HG03378 (cell line): Measurements from ENCODE around the gene TNFAIP2.

Experiments used
- ATAC-seq: cut with Tn5 transposase; IDR thresholded peaks from one replicate; pipeline ENCODE4 v1.9.1; 2021; ENCODE audit warnings: mild to moderate bottlenecking, moderate library complexity; ENCODE audit not compliant: unreplicated experiment

The TNFAIP2 gene

DNA sequence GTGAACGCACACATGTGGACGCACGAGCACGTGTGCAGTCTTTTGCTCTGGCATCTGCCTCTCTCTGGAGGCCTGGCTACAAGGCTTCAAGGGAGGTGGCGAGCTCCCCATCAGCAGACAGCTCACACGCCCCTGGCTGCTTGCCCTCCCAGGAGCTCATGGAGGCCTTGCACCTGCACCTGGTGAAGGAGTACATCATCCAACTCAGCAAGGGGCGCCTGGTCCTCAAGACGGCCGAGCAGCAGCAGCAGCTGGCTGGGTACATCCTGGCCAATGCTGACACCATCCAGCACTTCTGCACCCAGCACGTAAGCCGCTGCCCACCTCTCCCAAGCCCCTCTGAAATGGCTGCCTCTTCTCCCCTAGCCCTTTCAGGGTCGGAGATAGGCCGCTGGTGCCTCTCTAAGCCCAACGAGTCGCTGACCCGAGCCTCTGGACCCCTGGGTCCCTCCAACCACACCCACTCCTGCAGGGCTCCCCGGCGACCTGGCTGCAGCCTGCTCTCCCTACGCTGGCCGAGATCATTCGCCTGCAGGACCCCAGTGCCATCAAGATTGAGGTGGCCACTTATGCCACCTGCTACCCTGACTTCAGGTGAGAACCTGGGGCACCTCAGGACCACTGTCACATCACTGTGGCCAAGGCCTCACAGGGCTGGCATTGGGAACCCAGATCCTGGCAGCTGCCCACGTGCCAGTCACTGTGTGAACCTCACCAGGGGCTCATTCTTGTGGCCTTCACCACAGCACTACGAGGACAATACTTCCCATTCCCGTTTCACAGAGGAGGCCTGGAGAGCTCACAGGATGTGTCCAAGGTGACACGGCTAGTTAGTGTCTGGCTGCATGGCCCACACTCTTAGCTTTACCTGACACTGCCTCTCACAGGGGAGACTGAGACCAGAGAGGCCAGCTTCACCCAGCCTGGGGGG is 10.2 kb downstream of the TNFAIP2 start:
- ATAC-seq = no peak

GRCh38 chr14:103134405-103134804 is 11.1 kb downstream of the TNFAIP2 start:
- ATAC-seq = no peak

GRCh38 chr14:103134919-103135318 is 11.7 kb downstream of the TNFAIP2 start:
- no peak for ATAC-seq

GRCh38 chr14:103135333-103136260 is 12.3 kb downstream of the TNFAIP2 start:
- no peak for ATAC-seq

DNA sequence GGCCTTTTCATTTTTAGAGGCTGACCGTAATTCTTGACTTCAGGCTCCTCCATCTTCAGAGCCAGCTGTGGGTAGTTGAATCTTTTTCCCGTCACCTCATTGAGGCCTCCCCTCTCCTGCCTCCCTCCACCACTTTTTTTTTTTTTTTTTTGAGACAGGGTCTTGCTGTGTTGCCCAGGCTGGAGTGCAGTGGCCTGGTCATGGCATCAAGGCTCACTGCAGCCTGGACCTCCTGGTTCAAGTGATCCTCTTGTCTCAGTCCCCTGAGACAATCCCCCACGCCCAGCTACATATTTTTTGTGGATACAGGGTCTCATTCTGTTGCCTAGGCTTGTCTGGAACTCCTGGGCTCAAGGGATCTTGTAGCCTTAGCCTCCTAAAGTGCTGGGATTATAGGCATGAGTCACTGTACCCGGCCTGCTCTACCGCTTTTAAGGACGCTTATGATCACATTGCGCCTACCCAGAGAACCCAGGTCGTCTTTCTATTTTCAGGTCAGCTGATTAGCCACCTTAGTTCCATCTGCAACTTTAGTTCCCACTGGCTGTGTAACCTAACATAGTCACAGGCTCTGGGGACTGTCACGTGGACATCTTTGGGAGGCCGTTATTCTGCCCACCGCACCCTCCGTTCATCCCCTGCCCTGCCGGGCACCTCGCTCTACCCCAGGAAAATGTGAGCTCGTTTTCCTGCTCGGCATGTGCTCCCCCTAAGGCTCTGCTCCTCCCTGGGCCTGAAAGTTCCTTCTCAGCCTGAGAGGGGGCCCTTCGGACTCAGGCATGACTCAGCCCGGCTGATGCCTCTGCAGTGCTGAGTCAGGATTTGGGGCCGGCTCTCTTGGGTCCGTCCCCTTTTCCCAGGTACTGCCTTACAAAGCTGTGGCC is 13.4 kb downstream of the TNFAIP2 start:
- ATAC-seq = no peak

- ATAC-seq = no peak
These were observed 14.5 kb downstream of the TNFAIP2 start for GRCh38 chr14:103137689-103138300.

GRCh38 chr14:103138301-103139131 is 15.3 kb downstream of the TNFAIP2 start:
- ATAC-seq = no peak

- no peak for ATAC-seq
These were observed 16.1 kb downstream of the TNFAIP2 start for GRCh38 chr14:103139132-103140025.

GRCh38 chr14:103140316-103141109 is 17.3 kb downstream of the TNFAIP2 start:
- ATAC-seq = peak; percentile 59

DNA sequence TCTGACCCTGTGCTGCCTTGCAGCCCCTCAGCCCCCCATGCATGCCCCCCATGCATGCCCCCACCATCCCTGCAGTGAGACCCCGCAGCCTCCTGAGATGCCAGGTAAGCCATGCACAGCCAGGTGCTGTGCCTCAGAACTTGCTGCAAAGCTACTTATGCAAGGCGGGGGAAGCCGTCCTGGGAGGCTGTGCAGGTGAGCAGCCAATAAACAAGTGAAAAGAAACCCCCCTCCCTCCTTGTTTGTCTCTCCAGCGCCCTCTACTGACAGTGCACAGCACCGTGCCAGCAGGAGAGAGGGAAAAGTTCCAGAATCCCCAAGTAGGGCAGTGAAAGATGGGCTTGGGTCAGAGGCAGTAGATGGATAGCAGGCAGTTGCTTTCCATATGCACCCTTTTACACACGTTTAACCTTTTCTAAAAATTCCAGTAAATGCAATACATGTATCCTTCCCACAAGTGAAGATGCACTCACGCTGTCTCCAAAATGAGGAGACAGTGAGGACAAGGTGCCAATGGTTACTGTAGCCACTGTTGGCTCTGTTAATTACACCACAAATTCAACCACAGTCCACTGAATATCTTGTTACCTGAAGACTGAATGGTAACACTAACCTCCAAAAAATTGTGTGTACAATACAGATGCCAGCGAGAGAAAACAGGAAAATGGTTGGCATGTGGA is 18.0 kb downstream of the TNFAIP2 start:
- peak; percentile 22 for ATAC-seq

GRCh38 chr14:103142026-103142425 is 18.8 kb downstream of the TNFAIP2 start:
- no peak for ATAC-seq

- no peak for ATAC-seq
These were observed 19.6 kb downstream of the TNFAIP2 start for GRCh38 chr14:103142721-103143302.

- no peak for ATAC-seq
These were observed 20.2 kb downstream of the TNFAIP2 start for GRCh38 chr14:103143506-103143905.

- ATAC-seq = no peak
These were observed 20.8 kb downstream of the TNFAIP2 start for GRCh38 chr14:103144085-103144484.

DNA sequence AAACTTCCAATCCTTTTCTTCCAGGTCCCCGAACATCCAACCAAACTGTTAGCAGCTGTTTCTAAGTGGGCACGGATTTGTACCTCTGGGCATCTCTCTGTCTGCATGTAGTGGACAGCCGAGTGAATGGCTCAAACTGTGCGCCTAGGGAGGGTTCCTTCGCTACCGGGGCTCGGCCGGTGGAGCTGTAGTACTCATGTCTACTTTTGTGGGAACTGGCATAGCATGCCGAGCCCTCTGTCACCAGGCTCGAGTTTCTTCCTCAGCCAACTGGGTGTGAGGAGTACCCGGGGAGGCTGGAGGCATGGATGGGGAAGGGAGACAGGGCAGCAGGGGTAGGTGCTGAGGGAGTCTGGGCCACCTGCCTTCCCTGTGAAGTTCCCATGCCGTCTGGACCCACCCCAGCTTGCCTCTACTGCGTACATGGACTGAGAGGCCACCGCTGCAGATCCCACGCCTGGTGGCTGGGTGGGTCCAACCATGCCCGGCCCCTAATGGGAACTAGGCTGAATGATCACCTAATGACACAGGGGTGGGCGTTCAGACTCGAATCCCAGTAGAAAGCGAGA is 23.0 kb downstream of the TNFAIP2 start:
- no peak for ATAC-seq
